Stimulated activated CD8-positive, alpha-beta memory T cell treated with anti-CD3 and anti-CD28 coated beads, Interleukin-4, amount 100 ng/mL, for 1 hour (primary cell): ENCODE measurements around the gene GNB2.
A peak's percentile ranks its signal among the peaks of the same experiment; 100 is the strongest.
"Not testable (repeated sequence)": the region's sequence is repeated elsewhere in the genome, so short reads cannot be mapped to it uniquely, and the experiment has no call there.

Source experiments
- DNase-seq, 2 donors: peaks; one replicate each; pipeline ENCODE4 v3.0.0-alpha.2; 2020; ENCODE audit warnings: low read depth in 2 of 2, low spot score in 1 of 2

The GNB2 gene

GRCh38 chr7:100662194-100662776 lies 11.3 kb upstream of the GNB2 start:
- DNase-seq, result not testable (repeated sequence)

GRCh38 chr7:100665168-100665726 lies 8.3 kb upstream of the GNB2 start:
- no peak for DNase-seq

- no peak for DNase-seq
Observed at GRCh38 chr7:100667331-100668068, 6.0 kb upstream of the GNB2 start.

- DNase-seq, result no peak
Observed at GRCh38 chr7:100668069-100668449, 5.5 kb upstream of the GNB2 start.

GRCh38 chr7:100669106-100669505 lies 4.4 kb upstream of the GNB2 start:
- DNase-seq, result not testable (repeated sequence)

- DNase-seq, result no peak
Observed at GRCh38 chr7:100670074-100670473, 3.5 kb upstream of the GNB2 start.

- DNase-seq, result no peak
Observed at GRCh38 chr7:100671353-100672327, 1.9 kb upstream of the GNB2 start.

GRCh38 chr7:100673942-100674410 lies 436 bp downstream of the GNB2 start:
- DNase-seq, result no peak

- DNase-seq, result no peak
Observed at GRCh38 chr7:100674411-100675104, 1.0 kb downstream of the GNB2 start.

- no peak for DNase-seq
Observed at GRCh38 chr7:100675105-100675451, 1.5 kb downstream of the GNB2 start.

- DNase-seq, result peak; percentile 57 to 71
Observed at GRCh38 chr7:100675581-100676350, 2.2 kb downstream of the GNB2 start.

- DNase-seq, result no peak
Observed at GRCh38 chr7:100676501-100677306, 3.2 kb downstream of the GNB2 start.

GRCh38 chr7:100677308-100678267 lies 4.0 kb downstream of the GNB2 start:
- no peak for DNase-seq

- no peak for DNase-seq
Observed at GRCh38 chr7:100678291-100678984, 4.9 kb downstream of the GNB2 start.

GRCh38 chr7:100679129-100679926 lies 5.8 kb downstream of the GNB2 start:
- no peak for DNase-seq

- DNase-seq, result no peak
Observed at GRCh38 chr7:100679927-100680575, 6.5 kb downstream of the GNB2 start.
